Type B pancreatic cell (in vitro differentiated cells): ENCODE measurements around the gene GLT6D1. TPM values are rescaled to one million over a fixed set of nuclear protein-coding genes. Genes with fewer than 3 reads are reported as not detected.
"Not testable (repeated sequence)": the region's sequence is repeated elsewhere in the genome, so short reads cannot be mapped to it uniquely, and the experiment has no call there.

Experiments
- DNase-seq: peaks from one replicate; pipeline ENCODE4 v3.0.0; 2021; ENCODE audit warnings: mixed read lengths; ENCODE audit not compliant: unreplicated experiment; ENCODE audit errors: extremely low spot score
- H3K27ac Mint-ChIP-seq: 2 replicates; pipeline ENCODE4 v1.8.0; 2021; ENCODE audit warnings: mild to moderate bottlenecking, mixed read lengths
- H3K27me3 Mint-ChIP-seq: 2 replicates; pipeline ENCODE4 v1.8.0; 2021; ENCODE audit warnings: mixed read lengths
- H3K36me3 Mint-ChIP-seq: 2 replicates; pipeline ENCODE4 v1.8.0; 2021; ENCODE audit warnings: mixed read lengths
- H3K4me1 Mint-ChIP-seq: one replicate; pipeline ENCODE4 v1.8.0; 2021; ENCODE audit warnings: mixed read lengths; ENCODE audit not compliant: unreplicated experiment
- H3K4me3 Mint-ChIP-seq: 2 replicates; pipeline ENCODE4 v1.8.0; 2021; ENCODE audit warnings: mild to moderate bottlenecking, mixed read lengths
- H3K9me3 Mint-ChIP-seq: 2 replicates; pipeline ENCODE4 v1.8.0; 2021; ENCODE audit warnings: mixed read lengths
- total RNA-seq: library from RNA; stranded (reverse); gene quantifications from 2 replicates; pipeline ENCODE4 v1.2.1, GENCODE V29; 2021; ENCODE audit warnings: low replicate concordance
- TF ChIP-seq, protein P1 (sequence below): fragments of 200-600 bp; sonication (generic); conservative IDR thresholded peaks from 2 replicates; pipeline ENCODE4 v1.5.0; 2021; ENCODE audit warnings: antibody characterized with exemption, mild to moderate bottlenecking

GLT6D1 gene
- total RNA-seq, 1 donor from 2014 or later = not detected

DNA sequence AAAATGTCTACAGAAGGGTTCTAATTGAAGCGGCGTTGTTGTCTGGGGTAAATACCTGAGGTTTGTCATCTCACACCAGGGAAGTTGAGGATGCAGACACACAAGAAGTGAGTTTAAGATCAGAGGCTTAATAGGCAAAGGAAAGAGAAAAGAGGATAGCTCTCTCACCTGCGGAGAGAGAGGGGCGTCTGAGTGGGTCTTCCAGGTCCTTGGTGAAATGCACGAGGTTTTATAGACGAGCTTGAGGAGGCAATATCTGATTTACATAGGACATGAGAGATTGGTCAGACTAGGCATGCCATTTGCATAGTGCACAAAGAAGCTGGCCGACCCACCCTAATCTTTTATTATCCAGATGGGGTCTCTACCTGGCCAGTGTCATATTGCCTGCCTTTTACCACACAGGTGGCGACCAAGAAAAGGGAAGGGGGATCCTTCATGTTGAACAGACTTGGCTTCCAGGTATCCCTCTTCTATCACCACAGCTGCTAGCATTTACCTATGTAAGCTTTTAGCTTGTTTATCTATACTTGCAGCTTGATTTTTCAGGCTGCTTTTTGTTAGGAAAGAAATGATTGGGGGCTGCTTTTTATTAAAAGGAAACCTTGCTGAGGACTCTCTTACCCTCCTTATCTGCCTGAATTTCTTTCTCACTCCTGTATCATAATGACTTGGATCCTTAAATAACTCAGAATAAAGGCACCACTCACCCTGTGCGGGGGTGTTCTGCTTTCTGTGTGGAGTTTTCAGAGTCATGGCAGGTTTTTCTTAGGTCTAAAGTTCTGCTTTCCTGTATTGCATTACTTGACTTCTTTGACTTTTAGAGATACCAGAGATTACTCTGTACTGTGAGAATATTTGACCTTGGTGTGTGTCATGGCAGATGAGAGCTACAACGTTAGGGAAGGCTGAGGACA, 9.4 kb upstream of the GLT6D1 start:
- Mint-ChIP-seq H3K36me3 (no peaks in the 10 kb centered on the region), H3K4me3 (no peak overlapping the region), H3K9me3 (peaks cover 22% of the 10 kb centered on the region), H3K27me3 (peaks cover 6% of the 10 kb centered on the region), H3K27ac (no peak overlapping the region), H3K4me1 (no peaks in the 10 kb centered on the region)
- TF ChIP-seq, protein P1, sequence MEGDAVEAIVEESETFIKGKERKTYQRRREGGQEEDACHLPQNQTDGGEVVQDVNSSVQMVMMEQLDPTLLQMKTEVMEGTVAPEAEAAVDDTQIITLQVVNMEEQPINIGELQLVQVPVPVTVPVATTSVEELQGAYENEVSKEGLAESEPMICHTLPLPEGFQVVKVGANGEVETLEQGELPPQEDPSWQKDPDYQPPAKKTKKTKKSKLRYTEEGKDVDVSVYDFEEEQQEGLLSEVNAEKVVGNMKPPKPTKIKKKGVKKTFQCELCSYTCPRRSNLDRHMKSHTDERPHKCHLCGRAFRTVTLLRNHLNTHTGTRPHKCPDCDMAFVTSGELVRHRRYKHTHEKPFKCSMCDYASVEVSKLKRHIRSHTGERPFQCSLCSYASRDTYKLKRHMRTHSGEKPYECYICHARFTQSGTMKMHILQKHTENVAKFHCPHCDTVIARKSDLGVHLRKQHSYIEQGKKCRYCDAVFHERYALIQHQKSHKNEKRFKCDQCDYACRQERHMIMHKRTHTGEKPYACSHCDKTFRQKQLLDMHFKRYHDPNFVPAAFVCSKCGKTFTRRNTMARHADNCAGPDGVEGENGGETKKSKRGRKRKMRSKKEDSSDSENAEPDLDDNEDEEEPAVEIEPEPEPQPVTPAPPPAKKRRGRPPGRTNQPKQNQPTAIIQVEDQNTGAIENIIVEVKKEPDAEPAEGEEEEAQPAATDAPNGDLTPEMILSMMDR = no peak
- peak; percentile 8 for DNase-seq

DNA sequence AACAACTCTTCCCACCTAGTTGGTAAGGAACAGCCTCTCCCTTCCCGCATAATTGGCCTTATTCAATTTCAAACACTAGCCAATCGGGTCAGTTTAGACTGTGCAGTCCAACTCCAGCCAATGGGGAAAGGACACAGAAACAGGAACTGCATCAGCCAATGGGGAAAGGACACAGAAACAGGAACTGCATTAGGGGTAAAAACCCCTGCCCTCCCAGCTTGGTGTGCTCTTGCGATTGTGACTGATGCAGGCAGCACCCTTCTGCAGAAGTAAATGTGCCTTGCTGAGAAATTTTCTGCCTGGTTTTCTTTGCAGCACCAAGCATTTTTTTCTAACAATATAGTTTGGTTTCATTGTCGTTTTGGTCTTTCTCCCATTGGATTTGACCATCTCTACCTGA, 8.5 kb upstream of the GLT6D1 start:
- Mint-ChIP-seq H3K9me3 (peaks cover 22% of the 10 kb centered on the region), H3K27ac (no peak overlapping the region)

GRCh38 chr9:135644631-135645218, 5.4 kb upstream of the GLT6D1 start:
- Mint-ChIP-seq H3K4me1 (no peaks in the 10 kb centered on the region), H3K27ac (peak overlapping the region; percentile 51), H3K9me3 (peaks cover 16% of the 10 kb centered on the region), H3K36me3 (no peaks in the 10 kb centered on the region), H3K27me3 (peaks cover 10% of the 10 kb centered on the region), H3K4me3 (peak overlapping the region; percentile 7)
- TF ChIP-seq, protein P1 = no peak
- no peak for DNase-seq

More for the DNA sequence above, 8.5 kb upstream of the GLT6D1 start:
- DNase-seq = peak; percentile 1
- Mint-ChIP-seq H3K36me3 (no peaks in the 10 kb centered on the region), H3K4me1 (no peaks in the 10 kb centered on the region), H3K27me3 (peaks cover 6% of the 10 kb centered on the region), H3K4me3 (no peak overlapping the region)
- TF ChIP-seq, protein P1 = no peak

- peaks cover 14% of the 10 kb centered on the region for H3K27me3 Mint-ChIP-seq
- H3K4me1 Mint-ChIP-seq = no peaks in the 10 kb centered on the region
- H3K36me3 Mint-ChIP-seq = no peaks in the 10 kb centered on the region
- no peak overlapping the region for H3K4me3 Mint-ChIP-seq
- peaks cover 12% of the 10 kb centered on the region for H3K9me3 Mint-ChIP-seq
- DNase-seq = no peak
- no peak overlapping the region for H3K27ac Mint-ChIP-seq
- TF ChIP-seq, protein P1 = no peak
Measured at GRCh38 chr9:135641745-135642144, 2.4 kb upstream of the GLT6D1 start.

- peaks cover 12% of the 10 kb centered on the region for H3K9me3 Mint-ChIP-seq
- no peaks in the 10 kb centered on the region for H3K4me1 Mint-ChIP-seq
- no peak overlapping the region for H3K4me3 Mint-ChIP-seq
- no peak for DNase-seq
- TF ChIP-seq, protein P1 = no peak
- peaks cover 18% of the 10 kb centered on the region for H3K27me3 Mint-ChIP-seq
- H3K27ac Mint-ChIP-seq = no peak overlapping the region
- H3K36me3 Mint-ChIP-seq = no peaks in the 10 kb centered on the region
Measured at GRCh38 chr9:135641047-135641446, 1.7 kb upstream of the GLT6D1 start.

DNA sequence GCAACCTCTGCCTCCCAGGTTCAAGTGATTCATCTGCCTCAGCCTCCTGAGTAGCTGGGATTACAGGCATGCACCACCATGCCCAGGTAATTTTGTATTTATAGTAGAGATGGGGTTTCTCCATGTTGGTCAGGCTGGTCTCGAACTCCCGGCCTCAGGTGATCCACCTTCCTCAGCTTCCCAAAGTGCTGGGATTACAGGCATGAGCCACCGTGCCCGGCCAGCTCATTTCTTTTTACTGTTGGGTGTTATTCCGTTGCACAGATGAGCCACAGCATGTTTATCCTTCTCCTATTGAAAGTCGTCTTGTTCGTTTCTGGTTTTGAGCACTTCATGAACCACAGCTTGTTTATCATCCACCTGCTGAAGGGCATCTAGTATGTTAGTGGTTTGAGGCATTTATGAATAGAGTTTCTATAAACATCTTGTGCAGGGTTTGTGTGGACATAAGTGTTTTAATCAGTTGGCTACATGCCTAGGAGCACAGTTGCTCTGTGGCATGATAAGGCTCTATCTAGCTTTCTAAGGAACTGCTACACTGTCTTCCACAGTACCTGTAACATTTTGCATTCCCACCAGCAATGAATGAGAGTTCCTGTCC, 2.3 kb downstream of the GLT6D1 start:
- H3K36me3 Mint-ChIP-seq, DNase-seq, H3K27ac Mint-ChIP-seq, H3K4me3 Mint-ChIP-seq, H3K4me1 Mint-ChIP-seq, H3K9me3 Mint-ChIP-seq: not testable (repeated sequence)
- H3K27me3 Mint-ChIP-seq = peaks cover 21% of the 10 kb centered on the region
